Smooth muscle cell (in vitro differentiated cells): ENCODE data around the gene AVL9. TPM values are rescaled to one million over a fixed set of nuclear protein-coding genes. Genes with fewer than 3 reads are reported as not detected.

Source experiments
- DNase-seq: peaks from one replicate; lab custom pipeline; 2025; ENCODE audit not compliant: unreplicated experiment; lab: John Stamatoyannopoulos, UW
- H2AFZ ChIP-seq: fragments of 200-600 bp; sonication (generic); 2 replicates; pipeline ENCODE4 v1.6.0; 2016; ENCODE audit warnings: antibody characterized with exemption, low read depth, mild to moderate bottlenecking
- H3F3A ChIP-seq: fragments of 200-600 bp; sonication (generic); 2 replicates; pipeline ENCODE4 v1.6.0; 2017; ENCODE audit warnings: antibody characterized with exemption, low read depth
- H3K27ac ChIP-seq: fragments of 200-600 bp; sonication (generic); 2 replicates; pipeline ENCODE4 v1.5.1; 2016; ENCODE audit warnings: low read depth, mild to moderate bottlenecking
- H3K27me3 ChIP-seq: fragments of 200-600 bp; sonication (generic); 2 replicates; pipeline ENCODE4 v1.6.1; 2016; ENCODE audit warnings: low read depth, mild to moderate bottlenecking
- H3K36me3 ChIP-seq: fragments of 200-600 bp; sonication (generic); 2 replicates; pipeline ENCODE4 v1.5.1; 2016; ENCODE audit warnings: low read depth
- H3K4me1 ChIP-seq: fragments of 200-600 bp; sonication (generic); 2 replicates; pipeline ENCODE4 v1.5.1; 2016; ENCODE audit warnings: low read depth
- H3K4me2 ChIP-seq: fragments of 200-600 bp; sonication (generic); 2 replicates; pipeline ENCODE4 v1.6.0; 2016; ENCODE audit warnings: mild to moderate bottlenecking
- H3K4me3 ChIP-seq: fragments of 200-600 bp; sonication (generic); 2 replicates; pipeline ENCODE4 v1.5.1; 2016; ENCODE audit warnings: mild to moderate bottlenecking
- H3K79me2 ChIP-seq: fragments of 200-600 bp; sonication (generic); 2 replicates; pipeline ENCODE4 v1.6.0; 2016; ENCODE audit warnings: low read depth, mild to moderate bottlenecking
- H3K9ac ChIP-seq: fragments of 200-600 bp; sonication (generic); 2 replicates; pipeline ENCODE4 v1.6.0; 2016; ENCODE audit warnings: low read depth
- H3K9me3 ChIP-seq: fragments of 200-600 bp; sonication (generic); replicated peaks from 2 replicates; pipeline ENCODE4 v1.5.1; 2016; ENCODE audit warnings: low read depth
- H4K20me1 ChIP-seq: fragments of 200-600 bp; sonication (generic); 2 replicates; pipeline ENCODE4 v1.6.0; 2016; ENCODE audit warnings: low read depth
- WGBS: methylation state at CpG from one replicate; pipeline ENCODE4 v1.1.7; 2016; ENCODE audit warnings: low lambda C conversion rate; 5-methylcytosine and 5-hydroxymethylcytosine counted together
- polyA plus RNA-seq: library from polyadenylated mRNA; unstranded; fragments of >200 nt; fragmentation: Nextera tagmentation; extraction: Ambion mirVana; gene quantifications from 2 replicates; pipeline ENCODE4 v1.2.1, GENCODE V29; 2016
- total RNA-seq: library from RNA; depleted of rRNA; stranded (reverse); fragments of >200 nt; gene quantifications from 2 replicates; pipeline ENCODE4 v1.2.3, GENCODE V29; 2014
- TF ChIP-seq, protein P1 (sequence below): fragments of 200-600 bp; sonication (generic); IDR thresholded peaks from 2 replicates; pipeline ENCODE4 v1.5.1; 2017; ENCODE audit warnings: borderline replicate concordance, mild to moderate bottlenecking, antibody characterized with exemption; ENCODE audit not compliant: insufficient read depth, poor library complexity, severe bottlenecking

AVL9 gene
- total and polyA plus RNA-seq, 2 experiments from 2014 or later: 13.1 to 32.3 TPM

DNA sequence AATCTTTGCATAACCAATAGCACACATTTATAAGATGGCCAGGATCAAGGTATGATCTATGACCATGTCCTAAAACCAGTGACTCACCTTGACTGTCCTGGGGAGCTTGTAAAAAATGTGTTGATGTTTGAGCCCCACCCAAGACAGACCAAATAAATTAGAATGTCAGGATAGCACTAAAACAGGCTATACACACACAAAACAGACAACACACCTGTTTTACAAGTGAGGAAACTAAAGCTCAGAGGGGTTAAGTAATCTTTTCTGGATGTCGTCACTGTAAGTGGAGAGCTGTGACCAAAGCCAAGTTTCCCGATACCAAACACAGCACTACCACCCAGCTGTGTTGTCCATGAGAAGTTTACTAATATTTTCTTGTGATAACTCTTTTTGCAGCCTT is 84.5 kb downstream of the AVL9 start:
- no peaks in the 10 kb centered on the region for H3K9me3 ChIP-seq
- no peak overlapping the region for H3K4me3 ChIP-seq
- H3K27ac ChIP-seq: peak overlapping the region; percentile 53
- H3K9ac ChIP-seq: no peak overlapping the region
- TF ChIP-seq, protein P1, sequence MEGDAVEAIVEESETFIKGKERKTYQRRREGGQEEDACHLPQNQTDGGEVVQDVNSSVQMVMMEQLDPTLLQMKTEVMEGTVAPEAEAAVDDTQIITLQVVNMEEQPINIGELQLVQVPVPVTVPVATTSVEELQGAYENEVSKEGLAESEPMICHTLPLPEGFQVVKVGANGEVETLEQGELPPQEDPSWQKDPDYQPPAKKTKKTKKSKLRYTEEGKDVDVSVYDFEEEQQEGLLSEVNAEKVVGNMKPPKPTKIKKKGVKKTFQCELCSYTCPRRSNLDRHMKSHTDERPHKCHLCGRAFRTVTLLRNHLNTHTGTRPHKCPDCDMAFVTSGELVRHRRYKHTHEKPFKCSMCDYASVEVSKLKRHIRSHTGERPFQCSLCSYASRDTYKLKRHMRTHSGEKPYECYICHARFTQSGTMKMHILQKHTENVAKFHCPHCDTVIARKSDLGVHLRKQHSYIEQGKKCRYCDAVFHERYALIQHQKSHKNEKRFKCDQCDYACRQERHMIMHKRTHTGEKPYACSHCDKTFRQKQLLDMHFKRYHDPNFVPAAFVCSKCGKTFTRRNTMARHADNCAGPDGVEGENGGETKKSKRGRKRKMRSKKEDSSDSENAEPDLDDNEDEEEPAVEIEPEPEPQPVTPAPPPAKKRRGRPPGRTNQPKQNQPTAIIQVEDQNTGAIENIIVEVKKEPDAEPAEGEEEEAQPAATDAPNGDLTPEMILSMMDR: no peak
- no peaks in the 10 kb centered on the region for H3K27me3 ChIP-seq
- H4K20me1 ChIP-seq: peaks cover 5% of the 10 kb centered on the region
- 92% methylated on average over 2 of the region's 2 CpGs for WGBS
- no peak for DNase-seq
- H2AFZ ChIP-seq: no peak overlapping the region
- H3F3A ChIP-seq: peaks cover 4% of the 10 kb centered on the region
- H3K36me3 ChIP-seq: peaks cover 30% of the 10 kb centered on the region
- H3K4me1 ChIP-seq: no peaks in the 10 kb centered on the region
- no peaks in the 10 kb centered on the region for H3K79me2 ChIP-seq
- no peak overlapping the region for H3K4me2 ChIP-seq

DNA sequence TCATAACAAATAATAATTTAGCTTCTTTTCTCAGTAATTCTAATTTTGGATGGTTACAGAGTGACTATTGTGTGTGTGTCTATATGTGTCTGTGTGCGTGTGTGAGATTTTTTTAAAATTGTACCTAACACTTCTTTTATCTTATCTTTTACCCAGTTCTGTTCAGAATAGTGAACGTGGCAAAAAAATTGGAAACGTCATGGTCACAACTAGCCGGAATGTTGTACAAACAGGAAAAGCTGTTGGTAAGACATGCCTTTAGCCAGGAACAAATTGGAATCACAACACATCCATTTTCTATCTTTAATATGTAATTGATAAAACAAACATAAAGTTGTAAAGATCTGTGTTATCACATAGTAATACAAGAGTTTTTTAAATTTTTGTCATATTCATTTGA is 85.4 kb downstream of the AVL9 start:
- no peaks in the 10 kb centered on the region for H3K9me3 ChIP-seq
- no peak overlapping the region for H3K9ac ChIP-seq
- no peak overlapping the region for H3K27ac ChIP-seq
- WGBS: 90% methylated on average over 4 of the region's 4 CpGs
- no peaks in the 10 kb centered on the region for H3K4me1 ChIP-seq
- no peak overlapping the region for H2AFZ ChIP-seq
- H3F3A ChIP-seq: peaks cover 4% of the 10 kb centered on the region
- no peak overlapping the region for H3K4me2 ChIP-seq
- H3K4me3 ChIP-seq: no peak overlapping the region
- peaks cover 5% of the 10 kb centered on the region for H4K20me1 ChIP-seq
- H3K79me2 ChIP-seq: no peaks in the 10 kb centered on the region
- H3K27me3 ChIP-seq: no peaks in the 10 kb centered on the region
- H3K36me3 ChIP-seq: peaks cover 30% of the 10 kb centered on the region
- DNase-seq: no peak
- TF ChIP-seq, protein P1: no peak

DNA sequence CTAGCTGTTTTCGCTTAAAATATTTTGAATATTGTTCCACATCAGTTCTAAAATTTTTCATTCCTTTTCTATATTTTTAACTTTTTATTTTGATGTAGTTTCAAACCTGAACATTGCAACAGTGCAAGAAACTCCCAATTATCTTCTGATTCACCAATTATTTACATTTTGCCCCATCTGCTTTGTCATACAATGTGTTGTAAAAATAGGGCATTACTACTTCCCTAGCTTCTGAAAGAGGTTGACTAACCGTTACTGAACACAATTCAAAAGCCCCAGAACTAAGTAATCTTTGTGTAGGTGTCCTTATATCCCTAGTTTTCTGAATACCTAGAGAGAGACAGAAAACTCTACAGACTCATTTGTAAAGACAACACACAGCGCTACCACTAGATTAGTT is 86.7 kb downstream of the AVL9 start:
- Histone ChIP-seq H3K4me1 (no peaks in the 10 kb centered on the region), H3K4me3 (no peak overlapping the region), H3K79me2 (no peaks in the 10 kb centered on the region), H2AFZ (no peak overlapping the region), H4K20me1 (peaks cover 8% of the 10 kb centered on the region), H3F3A (peaks cover 4% of the 10 kb centered on the region), H3K4me2 (no peak overlapping the region), H3K27ac (no peak overlapping the region), H3K9ac (no peak overlapping the region), H3K27me3 (no peaks in the 10 kb centered on the region), H3K9me3 (no peaks in the 10 kb centered on the region), H3K36me3 (peaks cover 25% of the 10 kb centered on the region)
- DNase-seq: no peak
- WGBS: 93% methylated on average over 3 of the region's 3 CpGs
- TF ChIP-seq, protein P1: no peak

DNA sequence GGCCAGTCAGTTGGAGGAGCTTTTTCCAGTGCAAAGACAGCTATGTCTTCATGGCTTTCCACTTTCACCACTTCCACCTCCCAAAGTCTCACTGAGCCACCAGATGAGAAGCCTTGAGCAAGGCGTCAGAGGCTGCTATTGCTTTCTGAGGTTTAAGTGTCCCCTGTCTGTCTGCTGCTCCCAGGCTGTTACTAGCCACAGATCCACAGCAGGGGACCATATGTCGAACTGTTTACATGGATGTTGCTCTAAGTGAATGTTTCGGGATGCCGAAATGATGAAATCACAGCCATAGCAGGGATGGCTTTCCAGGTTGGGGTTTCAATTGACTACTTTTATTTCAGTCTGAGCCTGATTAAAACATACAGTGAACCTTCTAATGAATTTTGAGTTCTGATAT is 88.5 kb downstream of the AVL9 start:
- H3K4me2 ChIP-seq: no peak overlapping the region
- no peak overlapping the region for H3K9ac ChIP-seq
- WGBS: 86% methylated on average over 4 of the region's 4 CpGs
- H3K4me3 ChIP-seq: no peak overlapping the region
- H3K27ac ChIP-seq: no peak overlapping the region
- TF ChIP-seq, protein P1: no peak
- H3K4me1 ChIP-seq: peaks cover 8% of the 10 kb centered on the region
- no peak for DNase-seq
- peaks cover 8% of the 10 kb centered on the region for H4K20me1 ChIP-seq
- H3K27me3 ChIP-seq: no peaks in the 10 kb centered on the region
- no peaks in the 10 kb centered on the region for H3K9me3 ChIP-seq
- peaks cover 14% of the 10 kb centered on the region for H3F3A ChIP-seq
- no peak overlapping the region for H2AFZ ChIP-seq
- H3K79me2 ChIP-seq: no peaks in the 10 kb centered on the region
- peaks cover 25% of the 10 kb centered on the region for H3K36me3 ChIP-seq
